Activated T-cell treated with anti-CD3 and anti-CD28 coated beads, Interleukin-2, amount 50 U/mL, for 24 hours (primary cell): ENCODE results near the gene BNC2.

ENCODE experiments used
- DNase-seq: peaks from one replicate; pipeline ENCODE4 v3.0.0-alpha.2; 2020
- H3K27ac Mint-ChIP-seq: 2 replicates; pipeline ENCODE4 v1.8.0; 2020; ENCODE audit warnings: mild to moderate bottlenecking, mixed read lengths
- H3K27me3 Mint-ChIP-seq: 2 replicates; pipeline ENCODE4 v1.8.0; 2020; ENCODE audit warnings: mixed read lengths
- H3K36me3 Mint-ChIP-seq: 2 replicates; pipeline ENCODE4 v1.8.0; 2020; ENCODE audit warnings: low read depth, mixed read lengths
- H3K4me1 Mint-ChIP-seq: 2 replicates; pipeline ENCODE4 v1.8.0; 2020; ENCODE audit warnings: low read depth, mixed read lengths
- H3K4me3 Mint-ChIP-seq: 2 replicates; pipeline ENCODE4 v1.8.0; 2020; ENCODE audit warnings: mild to moderate bottlenecking, moderate library complexity, mixed read lengths
- H3K9me3 Mint-ChIP-seq: 2 replicates; pipeline ENCODE4 v1.8.0; 2020; ENCODE audit warnings: mixed read lengths

The BNC2 gene

GRCh38 chr9:16363073-16363781 is 507.2 kb downstream of the BNC2 start:
- no peaks in the 10 kb centered on the region for H3K4me1 Mint-ChIP-seq
- H3K27ac Mint-ChIP-seq = no peak overlapping the region
- H3K4me3 Mint-ChIP-seq = no peak overlapping the region
- H3K9me3 Mint-ChIP-seq = peaks cover 11% of the 10 kb centered on the region
- no peaks in the 10 kb centered on the region for H3K27me3 Mint-ChIP-seq
- no peak for DNase-seq
- H3K36me3 Mint-ChIP-seq = no peaks in the 10 kb centered on the region

- Mint-ChIP-seq H3K4me3 (no peak overlapping the region), H3K36me3 (no peaks in the 10 kb centered on the region), H3K4me1 (no peaks in the 10 kb centered on the region), H3K27me3 (no peaks in the 10 kb centered on the region), H3K27ac (no peak overlapping the region), H3K9me3 (peaks cover 9% of the 10 kb centered on the region)
- no peak for DNase-seq
These were observed 508.5 kb downstream of the BNC2 start for GRCh38 chr9:16361939-16362338.

- no peaks in the 10 kb centered on the region for H3K36me3 Mint-ChIP-seq
- no peaks in the 10 kb centered on the region for H3K4me1 Mint-ChIP-seq
- H3K27ac Mint-ChIP-seq = no peak overlapping the region
- no peak for DNase-seq
- no peak overlapping the region for H3K4me3 Mint-ChIP-seq
- peaks cover 3% of the 10 kb centered on the region for H3K9me3 Mint-ChIP-seq
- no peaks in the 10 kb centered on the region for H3K27me3 Mint-ChIP-seq
These were observed 509.4 kb downstream of the BNC2 start for GRCh38 chr9:16361118-16361517.

- DNase-seq = no peak
- Mint-ChIP-seq H3K36me3 (no peaks in the 10 kb centered on the region), H3K9me3 (no peaks in the 10 kb centered on the region), H3K4me3 (no peak overlapping the region), H3K27me3 (no peaks in the 10 kb centered on the region), H3K27ac (no peak overlapping the region), H3K4me1 (no peaks in the 10 kb centered on the region)
These were observed 510.2 kb downstream of the BNC2 start for GRCh38 chr9:16360247-16360646.
